Embryonic facial prominence (tissue), 1 donor: ENCODE data around the gene CGRRF1.

Experiments used
- DNase-seq: peaks from one replicate; pipeline ENCODE4 v3.0.0-alpha.2; 2016; ENCODE audit errors: extremely low spot score

CGRRF1 gene

DNA sequence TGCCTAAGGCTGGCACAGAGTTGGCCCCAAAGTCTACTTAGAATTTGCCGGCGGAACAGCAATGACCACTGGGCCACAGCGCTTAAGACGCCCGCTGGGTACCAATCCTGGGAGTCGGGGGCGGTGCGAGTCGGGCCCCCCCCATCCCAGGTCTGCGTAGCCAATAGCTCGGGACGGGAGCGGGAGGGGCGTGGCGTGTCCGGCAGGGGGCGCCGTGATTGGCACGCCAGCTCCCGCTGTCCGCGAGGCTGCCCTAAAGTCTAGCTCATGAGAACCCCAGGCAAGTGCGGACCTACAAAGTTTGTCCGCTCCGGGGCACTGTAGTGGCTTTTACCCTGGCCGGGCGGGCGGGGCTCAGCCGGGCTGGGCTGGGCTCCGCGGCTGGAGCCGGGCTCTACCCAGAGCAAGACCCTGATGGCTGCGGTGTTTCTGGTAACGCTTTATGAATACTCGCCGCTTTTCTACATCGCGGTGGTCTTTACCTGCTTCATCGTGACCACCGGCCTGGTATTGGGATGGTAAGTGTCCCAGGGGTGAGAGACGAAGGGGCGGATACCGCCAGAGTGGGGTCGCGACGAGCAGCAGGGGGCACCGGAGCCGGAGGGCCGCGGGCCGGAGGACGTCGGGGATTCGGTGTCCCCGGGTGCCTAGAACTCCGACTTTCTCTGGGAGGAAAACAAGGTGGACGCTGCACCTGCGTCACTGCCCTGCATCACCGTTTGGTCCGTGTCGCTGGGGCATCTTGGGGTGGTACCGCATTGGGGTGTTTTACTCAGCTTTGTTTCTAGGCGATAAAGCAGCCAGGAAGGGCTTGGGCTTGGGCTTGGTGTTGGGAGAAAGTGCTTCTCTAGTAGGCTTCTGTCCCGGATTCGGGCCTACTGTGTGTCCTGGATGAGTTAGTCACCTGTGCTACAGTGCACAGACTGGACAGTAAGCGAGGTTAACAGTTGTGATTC is at the start of gene CGRRF1:
CGRRF1 (plus strand) TSS at position 361 of the 956 bp plus-strand sequence; CDS start at position 415, 54 bp downstream.
- peak; percentile 84 for DNase-seq

GRCh38 chr14:54462048-54462447 is 47.7 kb upstream of the CGRRF1 start:
- no peak for DNase-seq

GRCh38 chr14:54465654-54466053 is 44.1 kb upstream of the CGRRF1 start:
- no peak for DNase-seq

GRCh38 chr14:54467280-54467679 is 42.4 kb upstream of the CGRRF1 start:
- DNase-seq, result no peak

DNA sequence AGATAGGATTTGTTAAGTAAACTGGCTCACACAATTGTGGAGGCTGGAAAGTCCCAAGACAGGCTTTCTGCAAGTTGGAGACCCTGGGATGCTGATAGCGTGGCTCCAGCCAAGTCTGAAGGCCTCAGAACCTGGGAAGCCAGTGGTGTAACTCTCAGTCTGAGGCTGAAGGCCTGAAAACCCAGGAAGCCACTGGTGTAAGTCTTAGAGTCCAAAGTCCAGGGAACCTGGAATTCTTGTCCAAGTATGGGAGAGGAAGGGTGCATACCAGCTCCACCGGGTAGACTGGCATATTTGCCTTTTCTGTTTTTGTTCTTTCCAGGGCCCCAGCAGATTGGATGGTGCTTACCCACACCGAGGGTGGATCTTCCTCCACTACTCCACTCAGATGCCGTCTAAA is 39.0 kb upstream of the CGRRF1 start:
- DNase-seq, result no peak

- no peak for DNase-seq
Measured at GRCh38 chr14:54471641-54472040, 38.1 kb upstream of the CGRRF1 start.

- DNase-seq, result no peak
Measured at GRCh38 chr14:54472315-54472714, 37.4 kb upstream of the CGRRF1 start.

- no peak for DNase-seq
Measured at GRCh38 chr14:54474232-54474793, 35.4 kb upstream of the CGRRF1 start.

GRCh38 chr14:54475187-54475899 is 34.4 kb upstream of the CGRRF1 start:
- no peak for DNase-seq

- DNase-seq, result no peak
Measured at GRCh38 chr14:54475911-54476310, 33.8 kb upstream of the CGRRF1 start.

- DNase-seq, result no peak
Measured at GRCh38 chr14:54478636-54479215, 31.0 kb upstream of the CGRRF1 start.

- DNase-seq, result no peak
Measured at GRCh38 chr14:54480830-54481562, 28.7 kb upstream of the CGRRF1 start.

- DNase-seq, result no peak
Measured at GRCh38 chr14:54481695-54482094, 28.0 kb upstream of the CGRRF1 start.

DNA sequence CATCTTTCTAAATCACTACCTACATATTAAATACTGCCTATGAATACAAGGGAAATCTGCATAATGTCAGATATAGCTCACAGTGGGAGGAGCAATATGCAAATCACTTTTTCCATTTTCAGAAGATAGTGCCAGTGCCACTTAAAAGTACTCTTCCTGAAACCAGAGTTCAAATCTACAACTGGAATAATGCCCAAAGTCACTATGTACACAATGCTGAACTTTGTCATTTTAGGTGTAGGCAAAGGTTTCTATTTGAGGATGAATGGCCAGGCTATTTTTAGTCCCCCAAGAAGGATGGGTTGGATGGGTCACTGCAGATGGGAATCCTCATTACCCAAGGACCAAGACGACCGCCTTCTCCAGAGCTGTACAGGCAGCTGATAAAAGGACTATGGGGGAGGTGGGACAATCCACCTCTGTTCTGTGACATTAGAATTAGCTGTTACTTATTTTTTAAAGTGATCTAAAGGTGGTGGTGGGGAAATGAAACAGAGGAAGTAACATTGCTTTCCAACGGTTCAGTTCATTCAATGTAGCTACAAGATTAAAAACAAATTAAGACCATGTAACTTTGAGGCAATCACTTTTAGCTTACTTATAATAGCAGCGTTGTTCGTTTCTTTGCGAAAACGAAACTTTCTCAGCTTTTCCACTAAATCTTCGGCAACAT is 26.5 kb upstream of the CGRRF1 start:
- no peak for DNase-seq

DNA sequence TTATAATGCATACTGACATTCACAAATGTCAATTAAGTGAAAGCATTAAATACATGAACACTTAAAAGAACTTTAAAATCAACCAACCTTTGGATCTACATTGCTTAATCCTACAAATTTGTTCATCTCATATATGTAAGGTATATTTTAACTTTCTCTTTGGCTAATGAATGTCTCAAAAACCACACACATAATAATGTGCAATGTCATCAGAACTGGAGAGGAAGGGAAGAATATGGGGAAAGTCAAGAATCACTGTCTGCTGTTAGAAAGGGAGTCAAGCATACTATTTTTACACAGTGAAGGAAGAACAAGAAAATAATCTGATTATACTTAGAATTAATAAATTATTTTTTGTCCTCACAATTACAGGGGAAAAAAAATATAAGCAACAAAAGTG is 25.9 kb upstream of the CGRRF1 start:
- DNase-seq, result no peak

GRCh38 chr14:54486685-54487084 is 23.0 kb upstream of the CGRRF1 start:
- no peak for DNase-seq

DNA sequence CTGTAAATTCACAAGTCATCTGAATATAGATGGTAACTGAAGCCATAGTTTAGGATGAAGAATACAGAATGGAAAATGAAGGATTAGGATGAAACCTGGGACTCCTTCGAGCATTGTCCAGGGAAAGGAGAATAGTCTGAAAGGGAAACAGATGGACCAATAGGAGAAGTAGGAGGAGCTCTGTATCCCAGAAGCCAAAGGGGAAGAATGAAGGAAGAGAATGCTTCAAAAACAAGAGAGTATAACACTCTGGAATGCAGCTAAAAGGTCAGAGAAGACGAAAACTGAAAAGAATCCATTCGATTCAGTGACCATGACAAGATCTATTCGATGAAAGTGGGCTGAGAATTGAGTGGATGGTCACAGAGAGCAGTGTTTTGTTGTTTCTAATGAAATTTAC is 21.9 kb upstream of the CGRRF1 start:
- DNase-seq, result no peak

- no peak for DNase-seq
Measured at GRCh38 chr14:54488318-54488645, 21.4 kb upstream of the CGRRF1 start.

DNA sequence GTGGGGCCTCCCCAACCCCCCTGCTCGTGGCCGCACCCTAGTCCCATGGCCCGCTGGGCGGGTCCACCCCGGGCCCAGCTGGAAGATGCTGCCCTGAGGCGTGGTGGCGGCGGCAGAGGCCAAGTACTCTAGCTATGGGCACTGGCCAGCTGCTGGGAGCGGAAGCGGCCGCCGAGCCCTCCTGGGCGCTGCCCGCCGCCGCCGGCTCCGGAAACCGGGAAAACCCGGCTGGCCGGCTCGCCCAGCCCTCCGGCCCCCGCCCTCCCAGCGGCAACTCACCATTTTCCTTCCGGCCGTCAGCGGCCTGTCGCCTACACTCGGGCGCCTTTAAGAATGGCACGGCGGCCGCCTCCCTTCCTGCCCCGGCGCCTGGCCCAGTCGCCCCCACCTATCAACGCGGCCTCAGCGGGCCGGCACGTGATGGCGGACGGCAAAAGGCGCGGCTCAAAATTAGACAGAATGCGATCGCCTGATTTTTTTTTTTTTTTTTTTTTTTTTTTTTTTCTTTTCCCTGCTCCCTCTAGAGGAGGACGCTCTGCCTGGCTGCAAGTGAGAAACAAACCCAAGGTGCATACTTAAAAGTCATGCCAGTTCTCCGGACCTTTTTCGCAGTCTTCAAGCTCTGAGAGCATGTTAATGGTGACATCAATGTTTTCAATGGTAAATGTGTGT is 20.9 kb upstream of the CGRRF1 start, which contains the start of gene GMFB:
GMFB (minus strand) TSS at position 335 of the 672 bp plus-strand sequence; CDS start at position 282, 53 bp downstream.
- peak; percentile 80 for DNase-seq

GRCh38 chr14:54489318-54489683 is 20.4 kb upstream of the CGRRF1 start:
- DNase-seq, result no peak
